GM19238 (cell line): Measurements from ENCODE around the gene INTS2.
"Not testable (repeated sequence)": the region's sequence is repeated elsewhere in the genome, so short reads cannot be mapped to it uniquely, and the experiment has no call there.

Experiments used
- DNase-seq: peaks from one replicate; pipeline ENCODE4 v3.0.0; 2011; ENCODE audit warnings: low spot score; ENCODE audit not compliant: insufficient read length

The INTS2 gene

GRCh38 chr17:61927208-61928100 lies at the start of gene INTS2:
TSS of gene INTS2 (minus strand) at chr17:61927982. CDS start at chr17:61926644, 1,338 bp downstream.
- peak; percentile 90 for DNase-seq

GRCh38 chr17:61974115-61974514 lies 46.3 kb upstream of the INTS2 start:
- no peak for DNase-seq

- DNase-seq: no peak
Observed at GRCh38 chr17:61972311-61972710, 44.5 kb upstream of the INTS2 start.

GRCh38 chr17:61970030-61970429 lies 42.2 kb upstream of the INTS2 start:
- no peak for DNase-seq

- no peak for DNase-seq
Observed at GRCh38 chr17:61968757-61969156, 41.0 kb upstream of the INTS2 start.

- DNase-seq: no peak
Observed at GRCh38 chr17:61967729-61968128, 39.9 kb upstream of the INTS2 start.

GRCh38 chr17:61966191-61966590 lies 38.4 kb upstream of the INTS2 start:
- no peak for DNase-seq

GRCh38 chr17:61955619-61956018 lies 27.8 kb upstream of the INTS2 start:
- DNase-seq: no peak

GRCh38 chr17:61947367-61948078 lies 19.7 kb upstream of the INTS2 start:
- no peak for DNase-seq

GRCh38 chr17:61946359-61946758 lies 18.6 kb upstream of the INTS2 start:
- no peak for DNase-seq

GRCh38 chr17:61943117-61943516 lies 15.3 kb upstream of the INTS2 start:
- DNase-seq: no peak

- no peak for DNase-seq
Observed at GRCh38 chr17:61942085-61942484, 14.3 kb upstream of the INTS2 start.

- DNase-seq: no peak
Observed at GRCh38 chr17:61928101-61928436, 287 bp upstream of the INTS2 start.

- DNase-seq: no peak
Observed at GRCh38 chr17:61926826-61927207, 965 bp downstream of the INTS2 start.

- not testable (repeated sequence) for DNase-seq
Observed at GRCh38 chr17:61915162-61915561, 12.6 kb downstream of the INTS2 start.

- DNase-seq: no peak
Observed at GRCh38 chr17:61908292-61909037, 19.3 kb downstream of the INTS2 start.

- no peak for DNase-seq
Observed at GRCh38 chr17:61907361-61907760, 20.4 kb downstream of the INTS2 start.

- DNase-seq: peak; percentile 27
Observed at GRCh38 chr17:61904094-61904710, 23.6 kb downstream of the INTS2 start.

GRCh38 chr17:61903251-61903650 lies 24.5 kb downstream of the INTS2 start:
- DNase-seq: no peak

GRCh38 chr17:61897548-61898180 lies 30.1 kb downstream of the INTS2 start:
- DNase-seq: no peak

- DNase-seq: no peak
Observed at GRCh38 chr17:61895391-61895790, 32.4 kb downstream of the INTS2 start.
